Panc1 (cell line): Measurements from ENCODE around the gene PLCB4. TPM values are rescaled to one million over a fixed set of nuclear protein-coding genes. Genes with fewer than 3 reads are reported as not detected.

Experiments used
- ATAC-seq: fragments of 200-7000 bp; cut with Tn5 transposase; 2 replicates; pipeline ENCODE4 v1.9.1; 2020; ENCODE audit warnings: mild to moderate bottlenecking, moderate library complexity
- BruUV-seq: library from RNA; stranded (reverse); fragments of 400-500 nt; replicated peaks from 2 replicates; lab custom pipeline; 2021; lab: Mats Ljungman, UMichigan
- CTCF ChIA-PET: fragments of 300-600 bp; sonication (Branson Sonifier 250); formaldehyde crosslinking; loops from one replicate; lab custom pipeline; 2022; ENCODE audit warnings: antibody characterized with exemption; lab: Charles Lee
- POLR2A ChIA-PET: fragments of 300-600 bp; sonication (Branson Sonifier 250); formaldehyde crosslinking; loops from one replicate; lab custom pipeline; 2022; ENCODE audit warnings: antibody characterized with exemption; lab: Charles Lee
- DNase-seq: peaks from one replicate; pipeline ENCODE4 v3.0.0-alpha.2; 2010; ENCODE audit warnings: low read depth, low spot score
- H3K27ac ChIP-seq: 2 replicates; pipeline ENCODE4 v1.5.1; 2011; ENCODE audit warnings: mild to moderate bottlenecking, low read length, inconsistent platforms
- H3K27me3 ChIP-seq: fragments of 200-500 bp; sonication (Bioruptor generic); 2 replicates; pipeline ENCODE4 v1.6.0; 2014; ENCODE audit warnings: low read length, inconsistent platforms; ENCODE audit not compliant: control insufficient read depth, insufficient read depth
- H3K36me3 ChIP-seq: fragments of 200-500 bp; sonication (Bioruptor generic); 2 replicates; pipeline ENCODE4 v1.5.1; 2014; ENCODE audit warnings: inconsistent platforms, mild to moderate bottlenecking, low read length, moderate library complexity; ENCODE audit not compliant: control insufficient read depth, insufficient read depth
- H3K4me1 ChIP-seq: 2 replicates; pipeline ENCODE4 v1.5.1; 2011; ENCODE audit warnings: inconsistent platforms, mild to moderate bottlenecking, low read length, moderate library complexity; ENCODE audit not compliant: control insufficient read depth, insufficient read depth
- H3K4me3 ChIP-seq, 2 experiments: 2 replicates each; pipeline ENCODE4 v1.5.1; 2011 to 2012; ENCODE audit warnings: low read depth in 2 of 2, low read length in 2 of 2, mild to moderate bottlenecking in 2 of 2, inconsistent platforms in 1 of 2, moderate library complexity in 1 of 2
- H3K9me3 ChIP-seq: fragments of 200-500 bp; sonication (Bioruptor generic); 2 replicates; pipeline ENCODE4 v1.5.1; 2014; ENCODE audit warnings: low read depth, mild to moderate bottlenecking, inconsistent platforms, low read length, moderate library complexity; ENCODE audit not compliant: control insufficient read depth, insufficient read depth
- CTCF ChIP-seq: fragments of 450-650 bp; IDR thresholded peaks from 2 replicates; pipeline ENCODE4 v1.5.1; 2017; ENCODE audit warnings: mild to moderate bottlenecking
- POLR2AphosphoS5 ChIP-seq: IDR thresholded peaks from 2 replicates; pipeline ENCODE4 v1.6.1; 2012; ENCODE audit warnings: mild to moderate bottlenecking, low read depth, low read length, moderate library complexity
- REST ChIP-seq, 2 experiments: IDR thresholded peaks; 2 replicates each; pipeline ENCODE4 v1.6.1; 2011 to 2012; ENCODE audit warnings: low read depth in 2 of 2, control low read depth in 1 of 2, low read length in 1 of 2, mild to moderate bottlenecking in 1 of 2, moderate library complexity in 1 of 2; ENCODE audit not compliant: insufficient read depth in 1 of 2
- SIN3A ChIP-seq: IDR thresholded peaks from 2 replicates; pipeline ENCODE4 v1.6.1; 2012; ENCODE audit warnings: low read depth, mild to moderate bottlenecking, low read length, moderate library complexity, borderline replicate concordance; ENCODE audit not compliant: insufficient read depth
- TCF7L2 ChIP-seq: IDR thresholded peaks from 2 replicates; pipeline ENCODE4 v1.6.1; 2011; ENCODE audit warnings: mild to moderate bottlenecking, low read depth, low read length, inconsistent platforms
- in situ Hi-C: cut with HindIII; loops from 2 replicates; pipeline ENCODE4 v1.10.0; 2016; ENCODE audit warnings: low sequenced_read_pairs, low pct_unique_long_range_greater_than_20kb
- intact Hi-C: fragments of 100-400 bp; cut with micrococcal nuclease; formaldehyde crosslinking; loops from one replicate; pipeline ENCODE4 v1.10.0; 2022; ENCODE audit not compliant: unreplicated experiment
- total RNA-seq: library from RNA; stranded (reverse); gene quantifications from one replicate; pipeline ENCODE4 v1.2.1, GENCODE V29; 2021; ENCODE audit not compliant: unreplicated experiment

The PLCB4 gene
- total RNA-seq, 1 experiment from 2014 or later = 1.5 TPM

GRCh38 chr20:9501473-9501872, 432.6 kb downstream of the PLCB4 start:
- Histone ChIP-seq H3K4me3 (no peak overlapping the region), H3K4me1 (no peaks in the 10 kb centered on the region), H3K9me3 (no peaks in the 10 kb centered on the region), H3K27me3 (peaks cover 2% of the 10 kb centered on the region; the same call in 1 of the 2 replicates), H3K27ac (no peak overlapping the region), H3K36me3 (no peaks in the 10 kb centered on the region)
- TF ChIP-seq CTCF = no peak
- no peak for TF ChIP-seq REST (IDR thresholded peaks at IDR 0.05; ENCODE audit: insufficient read depth in 1 of 2, low read depth in 2 of 2, low read length in 1 of 2)
- no peak for TF ChIP-seq TCF7L2
- TF ChIP-seq POLR2AphosphoS5 = no peak
- TF ChIP-seq SIN3A = no peak
- no TSS peak for BruUV-seq
- DNase-seq (no peak), ATAC-seq (no peak)
- in situ Hi-C loops (no loop called here), intact Hi-C loops (no loop called here)
- CTCF ChIA-PET = no interaction called here
- POLR2A ChIA-PET = no interaction called here

- Histone ChIP-seq H3K4me3 (no peak overlapping the region), H3K27me3 (peaks cover 6% of the 10 kb centered on the region; the same call in 1 of the 2 replicates), H3K27ac (no peak overlapping the region), H3K9me3 (no peaks in the 10 kb centered on the region), H3K36me3 (no peaks in the 10 kb centered on the region), H3K4me1 (no peaks in the 10 kb centered on the region; the same call in 1 of the 2 replicates)
- no peak for DNase-seq
- no peak for ATAC-seq
- CTCF ChIA-PET = no interaction called here
- intact Hi-C loops (no loop called here), in situ Hi-C loops (no loop called here)
- peak; percentile 8; the same call in 1 of the 2 replicates for TF ChIP-seq CTCF
- no peak for TF ChIP-seq REST (IDR thresholded peaks at IDR 0.05; ENCODE audit: insufficient read depth in 1 of 2, low read depth in 2 of 2, low read length in 1 of 2)
- no TSS peak for BruUV-seq
- POLR2A ChIA-PET = interaction anchor here (0.6 kb wide), 1 partner anchor 195 kb away, joined by 5 read pairs; no protein-coding TSS in a partner anchor
Measured at GRCh38 chr20:9503526-9504245, 434.8 kb downstream of the PLCB4 start.
